B cell (primary cell): ENCODE results near the gene ZIC4. TPM values are rescaled to one million over a fixed set of nuclear protein-coding genes. Genes with fewer than 3 reads are reported as not detected.

ENCODE experiments used
- ATAC-seq: fragments of 200-7000 bp; cut with Tn5 transposase; one replicate; pipeline ENCODE4 v1.10.0; 2021; ENCODE audit warnings: low read depth, mild to moderate bottlenecking, moderate number of reproducible peaks, moderate library complexity
- CTCF ChIA-PET: fragments of 350-600 bp; sonication (Branson Sonifier 250); formaldehyde crosslinking; loops from one replicate; lab custom pipeline; 2021; ENCODE audit warnings: antibody characterized with exemption, inconsistent platforms; lab: Charles Lee
- POLR2A ChIA-PET: fragments of 350-600 bp; sonication (Branson Sonifier 250); formaldehyde crosslinking; loops from one replicate; lab custom pipeline; 2021; ENCODE audit warnings: antibody characterized with exemption; lab: Charles Lee
- DNase-seq: peaks from one replicate; pipeline ENCODE4 v3.0.0; 2013
- H2AFZ ChIP-seq: 2 replicates; pipeline ENCODE4 v1.6.1; 2012; ENCODE audit warnings: mild to moderate bottlenecking, low read depth, low read length; ENCODE audit not compliant: insufficient read depth, poor library complexity, severe bottlenecking
- H3K27ac ChIP-seq, 2 donors: 1 replicate in 1 of 2; 2 replicates in 1 of 2; pipeline ENCODE4 v1.5.1; 2012 to 2013; ENCODE audit warnings: low read length in 2 of 2, mild to moderate bottlenecking in 2 of 2, moderate library complexity in 1 of 2
- H3K27me3 ChIP-seq, 4 experiments: fragments of 200-600 bp in 1 of 4; sonication (generic) in 1 of 4; replicated peaks in 1 of 4; 1 replicate in 2 of 4; 2 replicates in 2 of 4; pipeline versions ENCODE4 v1.6.1 to v1.7.0; 2013 to 2016; ENCODE audit warnings: low read length in 3 of 4, mild to moderate bottlenecking in 2 of 4, mixed read lengths in 1 of 4, moderate library complexity in 1 of 4; ENCODE audit not compliant: insufficient read depth in 4 of 4, control insufficient read depth in 3 of 4; ENCODE audit errors: control extremely low read depth in 1 of 4
- H3K36me3 ChIP-seq, 2 experiments: replicated peaks in 1 of 2; 1 replicate in 1 of 2; 2 replicates in 1 of 2; pipeline versions ENCODE4 v1.6.1 to v1.7.1; 2013; ENCODE audit warnings: low read length in 1 of 2; ENCODE audit not compliant: insufficient read depth in 2 of 2, control insufficient read depth in 1 of 2; ENCODE audit errors: control extremely low read depth in 1 of 2, extremely low read depth in 1 of 2
- H3K4me1 ChIP-seq, 2 donors: fragments of 200-600 bp in 1 of 2; sonication (generic) in 1 of 2; 1 replicate in 1 of 2; 2 replicates in 1 of 2; pipeline versions ENCODE4 v1.5.1 to v1.6.1; 2013 to 2017; ENCODE audit warnings: low read length in 2 of 2; ENCODE audit not compliant: control insufficient read depth in 2 of 2, insufficient read depth in 2 of 2
- H3K4me2 ChIP-seq: replicated peaks from 2 replicates; pipeline ENCODE3; 2012; ENCODE audit warnings: mild to moderate bottlenecking, low read depth, low read length; ENCODE audit not compliant: poor library complexity, severe bottlenecking
- H3K4me3 ChIP-seq, 5 experiments: fragments of 200-600 bp in 1 of 5; sonication (generic) in 1 of 5; 1 replicate in 3 of 5; 2 replicates in 2 of 5; pipeline versions ENCODE4 v1.5.1 to v1.7.0; 2011 to 2016; ENCODE audit warnings: low read length in 4 of 5, mild to moderate bottlenecking in 4 of 5, low read depth in 2 of 5, control low read depth in 1 of 5, moderate library complexity in 1 of 5; ENCODE audit not compliant: insufficient read depth in 1 of 5; ENCODE audit errors: control extremely low read depth in 1 of 5, extremely low read depth in 1 of 5
- H3K79me2 ChIP-seq: fragments of 200-600 bp; sonication (generic); one replicate; pipeline ENCODE4 v1.6.0; 2016; ENCODE audit warnings: low read length; ENCODE audit not compliant: control insufficient read depth, insufficient read depth
- H3K9ac ChIP-seq: fragments of 200-600 bp; sonication (generic); 2 replicates; pipeline ENCODE4 v1.6.1; 2017; ENCODE audit warnings: mild to moderate bottlenecking, low read length, moderate library complexity
- H3K9me3 ChIP-seq, 3 donors: one replicate each; pipeline versions ENCODE4 v1.6.1 to v1.7.1; 2013; ENCODE audit warnings: low read length in 2 of 3; ENCODE audit not compliant: control insufficient read depth in 2 of 3, insufficient read depth in 1 of 3; ENCODE audit errors: control extremely low read depth in 1 of 3
- H4K20me1 ChIP-seq: 2 replicates; pipeline ENCODE4 v1.6.0; 2012; ENCODE audit warnings: mild to moderate bottlenecking, low read length; ENCODE audit not compliant: insufficient read depth, control insufficient read depth, poor library complexity, severe bottlenecking
- H3K27ac Mint-ChIP-seq: one replicate; pipeline ENCODE4 v1.8.0; 2021; ENCODE audit warnings: mixed read lengths
- H3K27me3 Mint-ChIP-seq: one replicate; pipeline ENCODE4 v1.8.0; 2021; ENCODE audit warnings: mixed read lengths
- H3K4me1 Mint-ChIP-seq: one replicate; pipeline ENCODE4 v1.8.0; 2021; ENCODE audit warnings: mixed read lengths
- H3K4me3 Mint-ChIP-seq: one replicate; pipeline ENCODE4 v1.8.0; 2021; ENCODE audit warnings: mixed read lengths
- H3K9me3 Mint-ChIP-seq: one replicate; pipeline ENCODE4 v1.8.0; 2022; ENCODE audit warnings: mixed read lengths; ENCODE audit not compliant: insufficient read depth
- EZH2 ChIP-seq: IDR thresholded peaks from 2 replicates; pipeline ENCODE4 v1.6.1; 2012; ENCODE audit warnings: borderline replicate concordance, low read depth, mild to moderate bottlenecking, moderate library complexity, low read length; ENCODE audit not compliant: insufficient read depth, poor library complexity, severe bottlenecking
- WGBS: methylation state at CpG from one replicate; pipeline ENCODE4 v1.1.5; 2013; ENCODE audit warnings: missing lambda C conversion rate; ENCODE audit not compliant: insufficient coverage; 5-methylcytosine and 5-hydroxymethylcytosine counted together
- intact Hi-C: fragments of 100-400 bp; cut with micrococcal nuclease; formaldehyde crosslinking; loops from one replicate; pipeline ENCODE4 v1.10.0; 2022
- polyA plus RNA-seq: library from polyadenylated mRNA; depleted of rRNA; stranded (reverse); fragments of >200 nt; gene quantifications from 2 replicates; pipeline ENCODE4 v1.2.3, GENCODE V29; 2012
- total RNA-seq, 2 donors: library from RNA; stranded (reverse); fragments of 120-200 nt in 1 of 2; gene quantifications; 1 replicate in 1 of 2; 2 replicates in 1 of 2; pipeline versions ENCODE4 v1.2.3 to v1.2.4, GENCODE V29; 2013 to 2022
- TF ChIP-seq, protein P1 (sequence below): fragments of 200-600 bp; IDR thresholded peaks from one replicate; pipeline ENCODE4 v1.8.0; 2022; ENCODE audit warnings: antibody characterized with exemption, mild to moderate bottlenecking

ZIC4 gene
- total and polyA plus RNA-seq, 2 donors (not counting 1 experiment from before 2014, with no cell fraction given) = not detected

DNA sequence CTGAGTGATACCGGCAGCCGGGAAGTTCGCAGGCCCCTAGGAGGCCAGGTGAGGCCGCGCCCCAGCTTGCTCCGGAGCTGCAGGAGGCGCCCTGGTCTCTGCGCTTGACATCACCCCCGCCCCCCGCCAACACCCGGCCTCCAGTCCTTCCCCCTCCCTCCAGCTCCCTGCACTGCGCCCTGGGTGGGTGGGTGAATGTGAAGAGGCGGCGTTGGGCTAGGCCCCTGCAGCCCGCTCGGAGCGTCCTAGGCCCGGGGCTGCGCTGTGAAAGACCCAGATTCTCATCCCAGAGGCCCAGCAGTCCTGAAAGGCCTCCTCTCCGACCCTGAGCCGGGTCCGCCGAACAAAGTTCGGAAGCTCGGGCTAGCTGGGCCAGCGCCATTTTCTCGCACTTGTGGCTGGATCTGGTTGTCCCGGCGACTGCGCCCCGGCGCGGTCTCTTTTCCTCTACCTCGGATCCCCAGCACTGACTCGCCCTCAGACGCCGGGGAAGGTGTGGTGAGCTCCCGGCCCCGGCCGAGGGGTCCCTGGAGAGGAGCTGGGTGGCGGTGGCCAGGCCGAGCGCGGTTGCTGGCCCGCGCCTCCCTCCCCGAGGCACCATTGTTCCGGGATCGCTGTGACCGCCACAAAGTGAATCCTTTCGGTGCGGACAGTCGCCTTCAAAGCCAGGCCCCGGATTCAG lies 12.9 kb downstream of the ZIC4 start:
- Mint-ChIP-seq H3K9me3 (no peaks in the 10 kb centered on the region), H3K4me1 (peaks cover 1% of the 10 kb centered on the region), H3K27ac (no peak overlapping the region), H3K27me3 (peaks cover 66% of the 10 kb centered on the region), H3K4me3 (no peak overlapping the region)
- H3K4me2 ChIP-seq = no peak overlapping the region
- TF ChIP-seq, protein P1, sequence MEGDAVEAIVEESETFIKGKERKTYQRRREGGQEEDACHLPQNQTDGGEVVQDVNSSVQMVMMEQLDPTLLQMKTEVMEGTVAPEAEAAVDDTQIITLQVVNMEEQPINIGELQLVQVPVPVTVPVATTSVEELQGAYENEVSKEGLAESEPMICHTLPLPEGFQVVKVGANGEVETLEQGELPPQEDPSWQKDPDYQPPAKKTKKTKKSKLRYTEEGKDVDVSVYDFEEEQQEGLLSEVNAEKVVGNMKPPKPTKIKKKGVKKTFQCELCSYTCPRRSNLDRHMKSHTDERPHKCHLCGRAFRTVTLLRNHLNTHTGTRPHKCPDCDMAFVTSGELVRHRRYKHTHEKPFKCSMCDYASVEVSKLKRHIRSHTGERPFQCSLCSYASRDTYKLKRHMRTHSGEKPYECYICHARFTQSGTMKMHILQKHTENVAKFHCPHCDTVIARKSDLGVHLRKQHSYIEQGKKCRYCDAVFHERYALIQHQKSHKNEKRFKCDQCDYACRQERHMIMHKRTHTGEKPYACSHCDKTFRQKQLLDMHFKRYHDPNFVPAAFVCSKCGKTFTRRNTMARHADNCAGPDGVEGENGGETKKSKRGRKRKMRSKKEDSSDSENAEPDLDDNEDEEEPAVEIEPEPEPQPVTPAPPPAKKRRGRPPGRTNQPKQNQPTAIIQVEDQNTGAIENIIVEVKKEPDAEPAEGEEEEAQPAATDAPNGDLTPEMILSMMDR = no peak
- no peak for TF ChIP-seq EZH2
- ChIA-PET POLR2A (no interaction called here), CTCF (no interaction called here)
- H3K9ac ChIP-seq = no peak overlapping the region
- 21% methylated on average over 45 of the region's 54 CpGs for WGBS
- peaks cover 0 to 80% (median 38%) of the 10 kb centered on the region in 4 experiments for H3K27me3 ChIP-seq
- no peak overlapping the region for H3K27ac ChIP-seq
- H3K9me3 ChIP-seq = peaks cover 0 to 79% (median 3%) of the 10 kb centered on the region in 3 donors
- H3K36me3 ChIP-seq = no peaks in the 10 kb centered on the region
- H3K4me1 ChIP-seq = no peaks in the 10 kb centered on the region
- ATAC-seq (no peak), DNase-seq (no peak)
- no peaks in the 10 kb centered on the region for H3K79me2 ChIP-seq
- no peak overlapping the region for H3K4me3 ChIP-seq
- no peak overlapping the region for H2AFZ ChIP-seq
- intact Hi-C loops = no loop called here
- no peaks in the 10 kb centered on the region for H4K20me1 ChIP-seq

DNA sequence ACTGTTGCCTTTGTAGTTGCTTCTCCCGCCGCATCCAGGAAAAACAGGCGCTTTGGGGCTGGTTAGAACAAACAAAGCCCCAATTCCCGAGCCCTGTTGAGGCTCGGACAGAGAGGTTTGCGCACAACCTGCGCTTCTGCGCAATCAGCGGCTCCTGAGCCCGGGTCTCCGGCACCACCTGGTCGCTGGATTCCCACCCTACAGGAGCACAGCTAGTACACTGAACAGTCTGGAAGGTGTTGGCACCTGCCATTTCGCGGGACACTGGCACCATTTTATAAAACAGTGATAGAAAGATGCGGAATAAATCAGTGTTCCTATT lies 13.8 kb downstream of the ZIC4 start:
- H3K4me1 Mint-ChIP-seq = peaks cover 1% of the 10 kb centered on the region
- Histone ChIP-seq H3K4me3 (no peak overlapping the region), H3K4me1 (no peaks in the 10 kb centered on the region), H3K36me3 (no peaks in the 10 kb centered on the region), H3K4me2 (no peak overlapping the region), H3K9ac (no peak overlapping the region), H3K27me3 (peaks cover 0 to 79% (median 38%) of the 10 kb centered on the region in 4 experiments), H2AFZ (no peak overlapping the region), H3K27ac (no peak overlapping the region), H4K20me1 (no peaks in the 10 kb centered on the region), H3K9me3 (peaks cover 0 to 76% (median 3%) of the 10 kb centered on the region in 3 donors), H3K79me2 (no peaks in the 10 kb centered on the region)
- intact Hi-C loops = no loop called here
- no peak for ATAC-seq
- CTCF ChIA-PET = no interaction called here
- POLR2A ChIA-PET = no interaction called here
- H3K4me3 Mint-ChIP-seq = no peak overlapping the region
- no peak for DNase-seq
- WGBS = 11% methylated on average over 12 of the region's 15 CpGs
- H3K27me3 Mint-ChIP-seq = peaks cover 68% of the 10 kb centered on the region
- no peak overlapping the region for H3K27ac Mint-ChIP-seq
- no peaks in the 10 kb centered on the region for H3K9me3 Mint-ChIP-seq
- no peak for TF ChIP-seq EZH2
- TF ChIP-seq, protein P1 = no peak
